HEK293 (cell line): ENCODE data around the gene LAMA2.

ENCODE experiments used
- CTCF ChIA-PET: fragments of 350-600 bp; formaldehyde crosslinking; extraction: SDS; loops from one replicate; lab custom pipeline; 2021; ENCODE audit warnings: antibody characterized with exemption; lab: Yijun Ruan, JAX
- POLR2A ChIA-PET: fragments of 300-600 bp; formaldehyde crosslinking; extraction: SDS; loops from one replicate; lab custom pipeline; 2020; ENCODE audit warnings: antibody characterized with exemption, inconsistent platforms; lab: Yijun Ruan, JAX
- H3K27ac ChIP-seq: fragments of 200-500 bp; sonication (Bioruptor generic); 2 replicates; pipeline ENCODE4 v1.5.1; 2014; ENCODE audit warnings: low read depth, low read length, control low read depth, inconsistent platforms; ENCODE audit errors: extremely low read depth
- H3K36me3 ChIP-seq, 2 experiments: fragments of 200-500 bp in 1 of 2; sonication (Bioruptor generic) in 1 of 2; 1 replicate in 1 of 2; 2 replicates in 1 of 2; pipeline ENCODE4 v1.5.1; 2014 to 2017; ENCODE audit warnings: inconsistent platforms in 2 of 2, low read length in 2 of 2; ENCODE audit not compliant: control insufficient read depth in 2 of 2, insufficient read depth in 1 of 2
- H3K4me1 ChIP-seq: fragments of 200-500 bp; sonication (Bioruptor generic); 2 replicates; pipeline ENCODE4 v1.5.1; 2014; ENCODE audit warnings: mild to moderate bottlenecking, low read length, inconsistent platforms; ENCODE audit not compliant: control insufficient read depth, insufficient read depth
- H3K4me3 ChIP-seq: 2 replicates; pipeline ENCODE4 v1.5.1; 2011; ENCODE audit warnings: low read depth, mild to moderate bottlenecking, control low read depth, low read length, moderate library complexity
- H3K9me3 ChIP-seq: fragments of 200-500 bp; sonication (Bioruptor generic); 2 replicates; pipeline ENCODE4 v1.5.1; 2014; ENCODE audit warnings: low read depth, low read length, inconsistent platforms; ENCODE audit not compliant: control insufficient read depth, insufficient read depth
- KLF9 ChIP-seq: fragments of 450-650 bp; formaldehyde crosslinking; IDR thresholded peaks from 2 replicates; pipeline ENCODE4 v1.5.1; 2016; ENCODE audit warnings: missing biosample characterization, missing genetic modification characterization, low read depth
- PRDM4 ChIP-seq: fragments of 450-650 bp; formaldehyde crosslinking; IDR thresholded peaks from 2 replicates; pipeline ENCODE4 v1.5.1; 2017; ENCODE audit warnings: missing biosample characterization, missing genetic modification characterization
- SALL2 ChIP-seq: fragments of 450-650 bp; formaldehyde crosslinking; IDR thresholded peaks from 2 replicates; pipeline ENCODE4 v1.5.0; 2017; ENCODE audit warnings: missing biosample characterization, mild to moderate bottlenecking, missing genetic modification characterization, borderline replicate concordance
- ZBTB49 ChIP-seq: fragments of 450-650 bp; formaldehyde crosslinking; IDR thresholded peaks from 2 replicates; pipeline ENCODE4 v1.5.1; 2016; ENCODE audit warnings: missing biosample characterization, missing genetic modification characterization, low read depth
- ZBTB8A ChIP-seq: fragments of 450-650 bp; formaldehyde crosslinking; IDR thresholded peaks from 2 replicates; pipeline ENCODE4 v1.5.1; 2016; ENCODE audit warnings: missing biosample characterization, missing genetic modification characterization
- ZNF324 ChIP-seq: fragments of 450-650 bp; formaldehyde crosslinking; IDR thresholded peaks from 2 replicates; pipeline ENCODE4 v1.5.1; 2016; ENCODE audit warnings: missing biosample characterization, missing genetic modification characterization
- ZNF398 ChIP-seq: fragments of 450-650 bp; formaldehyde crosslinking; IDR thresholded peaks from 2 replicates; pipeline ENCODE4 v1.5.1; 2017; ENCODE audit warnings: missing biosample characterization, missing genetic modification characterization
- ZNF426 ChIP-seq: fragments of 450-650 bp; formaldehyde crosslinking; IDR thresholded peaks from 2 replicates; pipeline ENCODE4 v1.5.1; 2017; ENCODE audit warnings: missing biosample characterization, missing genetic modification characterization, mild to moderate bottlenecking, inconsistent platforms, moderate library complexity
- ZNF518A ChIP-seq: fragments of 450-650 bp; formaldehyde crosslinking; conservative IDR thresholded peaks from 2 replicates; pipeline ENCODE4 v1.5.1; 2016; ENCODE audit warnings: low read depth, missing biosample characterization, missing genetic modification characterization
- ZNF544 ChIP-seq: fragments of 450-650 bp; formaldehyde crosslinking; IDR thresholded peaks from 2 replicates; pipeline ENCODE4 v1.5.0; 2017; ENCODE audit warnings: missing biosample characterization, missing genetic modification characterization
- ZNF561 ChIP-seq: fragments of 450-650 bp; IDR thresholded peaks from 2 replicates; pipeline ENCODE4 v1.5.1; 2018; ENCODE audit warnings: missing biosample characterization, missing genetic modification characterization, borderline replicate concordance
- ZNF580 ChIP-seq: fragments of 450-650 bp; formaldehyde crosslinking; IDR thresholded peaks from 2 replicates; pipeline ENCODE4 v1.5.1; 2016; ENCODE audit warnings: missing biosample characterization, missing genetic modification characterization
- ZNF600 ChIP-seq: fragments of 450-650 bp; formaldehyde crosslinking; IDR thresholded peaks from 2 replicates; pipeline ENCODE4 v1.5.1; 2016; ENCODE audit warnings: missing biosample characterization, missing genetic modification characterization
- ZSCAN16 ChIP-seq: fragments of 450-650 bp; formaldehyde crosslinking; IDR thresholded peaks from 2 replicates; pipeline ENCODE4 v1.5.1; 2016; ENCODE audit warnings: missing biosample characterization, missing genetic modification characterization

Gene LAMA2

GRCh38 chr6:129108337-129108736 is 225.4 kb downstream of the LAMA2 start:
- Histone ChIP-seq H3K4me1 (no peaks in the 10 kb centered on the region), H3K4me3 (no peak overlapping the region), H3K36me3 (no peaks in the 10 kb centered on the region), H3K9me3 (no peaks in the 10 kb centered on the region), H3K27ac (no peak overlapping the region)
- TF ChIP-seq ZNF600 (tag by site-specific recombination), result no peak
- no peak for TF ChIP-seq ZNF561 (tag by site-specific recombination)
- TF ChIP-seq ZBTB49, result no peak
- TF ChIP-seq PRDM4 (tag by site-specific recombination), result no peak
- no peak for TF ChIP-seq ZNF398 (tag by site-specific recombination)
- no peak for TF ChIP-seq ZSCAN16
- no peak for TF ChIP-seq ZNF580 (tag by site-specific recombination)
- TF ChIP-seq ZNF518A (tag by site-specific recombination), result no peak
- no peak for TF ChIP-seq SALL2 (tag by site-specific recombination)
- no peak for TF ChIP-seq ZBTB8A (tag by site-specific recombination)
- no peak for TF ChIP-seq ZNF544 (tag by site-specific recombination)
- TF ChIP-seq KLF9 (tag by site-specific recombination), result no peak
- no peak for TF ChIP-seq ZNF324 (tag by site-specific recombination)
- no peak for TF ChIP-seq ZNF426
- ChIA-PET POLR2A (no interaction called here), CTCF (interaction anchor here (0.7 to 1.3 kb wide), 2 partner anchors 38 to 318 kb away, joined by 3 read pairs; no protein-coding TSS in a partner anchor)
